Mammary epithelial cell (primary cell): Measurements from ENCODE around the gene CIDEA.
"Not testable (repeated sequence)": the region's sequence is repeated elsewhere in the genome, so short reads cannot be mapped to it uniquely, and the experiment has no call there.

Experiments used
- EZH2 ChIP-seq: IDR thresholded peaks from 2 replicates; pipeline ENCODE4 v1.6.1; 2012; ENCODE audit warnings: low read length, inconsistent platforms, borderline replicate concordance
- TF ChIP-seq, protein P1 (sequence below), 2 donors: IDR thresholded peaks in 1 of 2; conservative IDR thresholded peaks in 1 of 2; 2 replicates each; pipeline ENCODE4 v1.5.1; 2011 to 2012; ENCODE audit warnings: inconsistent platforms in 2 of 2, low read length in 2 of 2, mild to moderate bottlenecking in 2 of 2, control low read depth in 1 of 2, low read depth in 1 of 2; ENCODE audit not compliant: insufficient read depth in 1 of 2; ENCODE audit errors: extremely low read depth in 1 of 2

DNA sequence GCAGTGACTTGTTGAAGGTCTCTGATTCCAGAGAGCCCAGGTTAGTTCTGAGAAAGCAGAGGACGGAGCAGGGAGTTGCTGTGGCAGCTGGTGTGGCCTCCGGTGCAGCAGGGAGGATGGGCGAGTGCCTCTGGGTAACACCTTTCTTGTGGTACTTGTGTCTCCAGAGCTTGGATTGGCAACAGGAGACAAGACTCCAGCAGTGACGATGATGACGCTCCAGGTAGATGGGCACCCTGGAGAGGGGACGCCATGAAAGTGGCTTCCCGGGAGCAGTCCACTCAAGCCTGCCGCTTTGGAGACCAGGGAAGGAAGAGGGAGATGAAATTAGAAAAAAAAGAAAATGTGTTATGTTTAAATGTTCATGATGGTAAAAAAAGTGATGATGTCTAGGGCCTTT is 23.6 kb upstream of the CIDEA start:
- TF ChIP-seq, protein P1, sequence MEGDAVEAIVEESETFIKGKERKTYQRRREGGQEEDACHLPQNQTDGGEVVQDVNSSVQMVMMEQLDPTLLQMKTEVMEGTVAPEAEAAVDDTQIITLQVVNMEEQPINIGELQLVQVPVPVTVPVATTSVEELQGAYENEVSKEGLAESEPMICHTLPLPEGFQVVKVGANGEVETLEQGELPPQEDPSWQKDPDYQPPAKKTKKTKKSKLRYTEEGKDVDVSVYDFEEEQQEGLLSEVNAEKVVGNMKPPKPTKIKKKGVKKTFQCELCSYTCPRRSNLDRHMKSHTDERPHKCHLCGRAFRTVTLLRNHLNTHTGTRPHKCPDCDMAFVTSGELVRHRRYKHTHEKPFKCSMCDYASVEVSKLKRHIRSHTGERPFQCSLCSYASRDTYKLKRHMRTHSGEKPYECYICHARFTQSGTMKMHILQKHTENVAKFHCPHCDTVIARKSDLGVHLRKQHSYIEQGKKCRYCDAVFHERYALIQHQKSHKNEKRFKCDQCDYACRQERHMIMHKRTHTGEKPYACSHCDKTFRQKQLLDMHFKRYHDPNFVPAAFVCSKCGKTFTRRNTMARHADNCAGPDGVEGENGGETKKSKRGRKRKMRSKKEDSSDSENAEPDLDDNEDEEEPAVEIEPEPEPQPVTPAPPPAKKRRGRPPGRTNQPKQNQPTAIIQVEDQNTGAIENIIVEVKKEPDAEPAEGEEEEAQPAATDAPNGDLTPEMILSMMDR (conservative IDR thresholded peaks at IDR 0.05 in 1 of 2, IDR thresholded peaks at IDR 0.05 in 1 of 2; ENCODE audit: extremely low read depth in 1 of 2, insufficient read depth in 1 of 2, low read depth in 1 of 2, low read length in 2 of 2) = not testable (repeated sequence)
- not testable (repeated sequence) for TF ChIP-seq EZH2
